HG02678 (cell line): Measurements from ENCODE around the gene MAP3K8.
A peak's percentile ranks its signal among the peaks of the same experiment; 100 is the strongest.
"Not testable (repeated sequence)": the region's sequence is repeated elsewhere in the genome, so short reads cannot be mapped to it uniquely, and the experiment has no call there.

ENCODE experiments used
- ATAC-seq: cut with Tn5 transposase; IDR thresholded peaks from one replicate; pipeline ENCODE4 v1.9.1; 2021; ENCODE audit warnings: mild to moderate bottlenecking, moderate library complexity; ENCODE audit not compliant: unreplicated experiment

MAP3K8 gene

DNA sequence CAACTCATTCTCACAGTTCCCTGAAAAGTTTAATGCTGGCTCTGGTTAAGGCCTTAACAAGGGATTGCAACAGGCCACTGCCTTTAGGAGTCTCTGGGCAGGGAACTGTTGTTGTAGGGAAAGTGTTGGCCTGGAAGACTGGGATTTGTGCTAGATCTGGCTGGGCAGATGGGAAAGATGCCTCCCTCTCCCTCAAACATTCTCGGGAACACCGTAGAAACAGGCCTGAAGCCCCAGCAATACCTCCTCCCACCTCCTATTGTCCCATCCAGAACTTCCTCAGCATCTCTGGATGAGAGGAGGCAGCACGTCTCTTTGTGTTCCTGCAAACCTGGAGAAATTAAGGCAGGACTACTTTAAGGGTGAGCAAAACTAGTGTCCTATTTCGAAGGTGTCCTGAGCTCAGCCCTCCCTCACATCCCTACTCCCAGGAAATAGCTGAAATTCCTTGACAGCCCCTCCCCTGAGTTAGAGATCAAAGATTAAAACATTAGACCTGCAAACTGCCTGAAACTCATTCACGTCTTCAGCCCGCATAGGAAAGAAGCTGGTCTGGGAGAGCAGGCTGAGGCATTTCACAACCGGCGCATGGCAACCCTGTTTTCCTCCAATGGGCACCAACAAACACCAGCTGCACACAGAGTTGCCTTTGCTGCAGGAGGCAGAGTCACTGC, 10.9 kb upstream of the MAP3K8 start:
- no peak for ATAC-seq

DNA sequence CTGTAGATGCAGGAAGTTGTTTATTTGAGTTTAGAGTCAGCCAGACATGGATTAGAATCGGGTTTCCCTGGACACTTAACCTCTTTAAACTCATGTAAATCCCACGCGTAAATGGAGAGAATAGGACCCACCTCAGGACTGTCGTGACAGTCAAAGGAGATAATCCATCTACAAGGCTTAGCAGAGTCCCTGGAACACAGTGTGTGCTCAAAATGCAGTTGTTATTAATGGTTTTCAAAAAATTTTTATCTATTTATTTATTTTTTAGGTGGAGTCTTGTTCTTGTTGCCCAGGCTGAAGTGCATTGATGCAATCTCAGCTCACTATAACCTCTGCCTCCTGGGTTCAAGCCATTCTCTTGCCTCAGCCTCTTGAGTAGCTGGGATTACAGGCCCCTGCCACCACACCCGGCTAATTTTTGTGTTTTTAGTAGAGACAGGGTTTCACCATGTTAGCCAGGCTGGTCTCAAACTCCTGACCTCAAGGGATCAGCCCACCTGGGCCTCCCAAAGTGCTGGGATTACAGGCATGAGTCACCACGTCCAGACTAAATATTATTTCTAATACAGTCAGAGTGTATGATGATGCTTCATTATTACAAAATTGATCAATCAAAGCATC, 10.2 kb upstream of the MAP3K8 start:
- not testable (repeated sequence) for ATAC-seq

DNA sequence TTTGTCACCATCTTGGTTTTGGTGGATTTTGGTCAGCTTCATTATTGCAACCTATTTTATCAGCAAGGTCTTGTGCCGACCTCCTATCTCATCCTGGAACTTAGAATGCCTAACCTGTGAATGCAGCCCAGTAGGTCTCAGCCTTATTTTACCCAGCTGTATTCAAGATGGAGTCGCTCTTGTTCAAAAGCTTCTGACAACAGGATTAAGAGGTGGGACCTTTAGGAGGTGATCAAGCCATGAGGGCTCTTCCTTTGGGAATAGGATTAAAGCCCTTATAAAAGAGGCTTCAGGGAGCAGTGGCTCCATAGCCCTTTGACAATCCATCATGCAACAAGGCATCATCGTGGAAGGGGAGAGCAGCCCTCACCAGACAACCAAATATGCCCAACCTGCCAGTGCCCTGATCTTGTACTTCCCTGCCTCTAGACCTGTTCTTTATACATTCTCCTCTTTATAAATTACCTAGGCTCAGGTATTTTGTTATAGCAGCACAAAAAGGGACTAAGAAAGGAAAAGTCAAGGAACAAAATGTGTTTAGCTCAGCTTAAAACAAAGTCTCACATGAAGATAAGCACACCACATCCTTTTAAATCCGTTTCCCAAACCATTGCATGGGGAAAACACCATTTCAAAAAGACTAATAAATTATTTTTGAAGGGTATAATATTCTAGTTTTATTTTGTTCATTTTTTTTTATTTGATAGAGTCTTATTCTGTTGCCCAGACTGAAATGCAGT, 8.5 kb upstream of the MAP3K8 start:
- ATAC-seq = no peak

DNA sequence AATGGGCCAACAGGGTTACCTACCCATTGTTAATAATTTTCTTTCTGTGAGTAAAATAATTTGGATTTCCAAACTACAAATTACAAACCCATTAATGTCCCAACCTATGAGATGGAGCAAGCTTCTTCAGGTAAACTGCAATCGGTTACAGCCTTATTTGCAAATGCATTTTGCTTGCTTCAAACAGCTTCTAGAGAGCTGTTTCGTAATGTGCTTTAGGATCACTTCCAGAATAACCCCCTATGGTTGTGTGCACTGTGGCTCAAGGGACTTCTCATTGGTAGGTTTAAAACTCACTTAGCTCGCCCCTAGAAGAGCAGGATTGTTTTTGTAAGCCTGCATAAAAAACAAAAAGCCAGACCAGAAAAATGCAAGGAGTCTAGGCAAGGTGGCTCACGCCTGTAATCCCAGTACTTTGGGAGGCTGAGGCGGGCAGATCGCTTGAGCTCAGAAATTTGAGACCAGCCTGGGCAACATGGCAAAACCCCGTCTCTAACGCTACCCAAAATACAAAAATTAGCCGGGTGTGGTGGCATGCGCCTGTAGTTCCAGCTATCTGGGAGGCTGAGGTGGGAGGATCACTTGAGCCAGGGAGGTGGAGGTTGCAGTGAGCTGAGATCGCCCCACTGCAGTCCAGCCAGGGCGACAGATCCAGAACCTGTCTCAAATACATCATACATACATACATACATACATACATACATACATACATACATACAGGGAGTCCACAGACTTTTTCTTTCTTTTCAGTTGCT, 3.3 kb upstream of the MAP3K8 start:
- no peak for ATAC-seq

DNA sequence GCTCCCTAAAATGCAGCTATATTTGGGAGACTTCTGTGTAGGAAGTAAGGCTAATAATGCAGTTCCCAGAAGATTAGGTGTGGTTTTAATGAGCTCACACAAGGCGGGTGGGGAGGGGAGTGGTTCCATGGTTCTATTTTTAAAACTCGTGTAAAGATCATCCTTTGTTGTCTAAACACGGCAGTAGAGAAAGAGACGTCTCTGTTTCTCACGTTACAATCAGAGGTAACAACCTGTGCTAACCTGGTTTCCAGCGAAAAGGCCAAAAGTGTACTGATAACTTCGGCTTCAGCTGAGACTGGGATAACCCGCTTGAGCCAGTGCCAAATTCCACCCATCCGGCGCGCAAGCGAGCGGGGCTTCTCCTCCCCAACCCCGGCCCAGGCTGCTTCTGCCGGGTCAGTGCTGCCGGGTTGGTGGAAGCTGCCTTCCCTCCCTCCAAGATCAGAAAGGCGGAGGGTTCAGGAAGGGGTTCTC, 2.5 kb upstream of the MAP3K8 start:
- ATAC-seq = no peak

DNA sequence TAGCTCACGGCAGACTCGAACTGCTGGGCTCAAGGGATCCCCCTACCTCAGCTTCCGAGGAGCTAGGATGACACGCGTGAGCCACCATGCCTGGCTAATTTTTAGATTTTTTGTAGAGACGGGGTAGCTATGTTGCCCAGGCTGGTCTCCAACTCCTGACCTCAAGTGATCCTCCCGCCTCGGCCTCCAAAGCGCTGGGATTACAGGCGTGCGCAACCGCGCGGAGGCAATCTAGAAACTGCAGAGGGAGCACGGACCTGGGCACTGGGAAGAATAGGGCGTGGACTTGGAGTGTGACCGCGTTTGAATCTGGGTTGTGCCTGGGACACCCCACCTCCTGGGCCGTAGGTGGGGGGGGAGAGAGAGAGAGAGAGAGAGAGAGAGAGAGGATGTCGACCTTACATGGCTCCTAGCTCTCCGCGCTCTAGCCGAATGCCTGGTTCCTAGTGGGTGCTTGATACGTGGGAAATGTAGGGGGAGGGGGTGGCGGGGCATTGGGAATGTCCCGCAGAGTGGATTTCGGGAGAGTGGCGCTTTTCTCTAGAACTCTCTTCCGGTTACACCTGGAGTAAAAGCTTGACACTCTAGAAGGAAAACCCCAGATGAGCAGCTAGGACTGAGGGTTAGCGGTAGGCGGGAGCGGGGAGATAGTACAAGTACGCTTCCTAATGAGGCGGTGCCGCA, 1.2 kb upstream of the MAP3K8 start:
- peak; percentile 5 for ATAC-seq

DNA sequence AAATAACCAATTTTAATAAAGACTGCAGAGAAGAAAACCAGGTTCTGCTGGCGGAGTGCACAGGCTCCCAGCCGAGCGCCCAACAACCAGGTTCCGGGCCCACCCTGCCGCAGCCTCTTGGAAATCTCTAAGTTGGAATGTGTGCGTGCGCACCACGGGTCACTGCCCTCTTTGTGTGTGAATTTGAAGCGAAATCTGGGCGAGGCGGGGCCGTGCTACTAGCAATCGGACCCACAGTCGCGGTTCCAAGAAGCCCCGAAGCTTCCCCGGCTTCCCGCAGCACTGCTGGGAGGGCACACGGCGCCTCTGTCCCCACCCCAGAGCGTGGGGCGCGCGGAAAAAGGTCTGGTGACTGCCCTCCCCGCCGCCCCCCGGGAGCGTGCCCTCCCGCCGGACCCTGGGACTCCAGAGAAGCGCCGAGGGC, 666 bp upstream of the MAP3K8 start:
- peak; percentile 25 for ATAC-seq

DNA sequence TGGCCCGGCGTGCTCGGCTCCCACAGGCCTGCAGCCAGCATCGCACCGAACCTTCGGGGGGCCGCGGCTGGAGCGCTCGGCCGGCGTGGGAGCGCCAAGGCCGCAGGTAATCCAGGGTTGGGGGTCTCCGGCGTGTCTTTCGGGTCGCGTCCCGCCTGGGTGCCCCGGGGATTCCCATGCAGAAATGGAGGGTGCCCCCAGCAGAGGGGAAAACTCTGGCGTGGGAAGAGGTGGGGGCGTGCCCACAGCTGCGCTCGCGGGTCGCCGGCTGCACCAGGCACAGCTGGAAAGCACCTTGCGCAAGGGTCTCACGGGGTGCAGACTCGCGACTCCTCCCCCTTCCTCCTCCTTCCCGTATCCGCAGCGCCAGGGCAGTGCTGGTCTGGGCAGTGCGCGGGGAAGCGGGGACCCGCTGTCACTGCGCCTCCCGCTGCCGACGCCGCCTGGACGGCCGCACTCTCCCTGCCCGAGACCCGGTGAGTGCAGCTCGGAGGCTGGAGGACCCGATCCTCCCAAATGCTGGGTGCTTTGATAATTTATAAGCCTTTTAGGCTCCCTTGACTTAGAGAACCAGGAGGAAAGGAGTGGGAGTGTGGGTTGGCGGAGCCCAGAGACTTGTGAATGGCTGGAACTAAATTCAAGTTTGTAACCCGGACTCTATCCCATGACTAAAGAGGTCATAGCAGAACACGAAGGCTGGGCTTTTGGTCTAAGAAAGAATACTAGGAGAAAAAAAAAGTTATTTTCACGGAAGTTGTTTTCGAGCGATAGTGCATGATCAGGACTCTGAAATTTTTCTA, 489 bp downstream of the MAP3K8 start:
- ATAC-seq = peak; percentile 53

DNA sequence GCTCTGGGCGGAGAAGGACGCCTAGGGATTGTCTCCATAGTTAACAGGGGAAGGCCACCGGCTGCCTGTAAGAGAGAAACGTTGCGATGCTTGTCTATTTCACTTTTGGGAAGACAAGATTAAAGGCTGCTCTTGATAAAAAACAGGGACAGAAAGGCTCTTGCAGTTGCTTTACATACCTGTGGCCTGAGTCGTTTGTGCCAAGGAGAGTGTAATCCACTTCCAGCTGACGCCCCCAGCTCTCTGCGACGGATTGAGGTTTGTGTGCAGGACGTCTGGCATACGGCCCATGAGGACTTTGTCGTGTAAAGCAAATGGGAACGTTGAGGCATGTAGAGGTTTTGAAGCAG, 1.1 kb downstream of the MAP3K8 start:
- no peak for ATAC-seq

DNA sequence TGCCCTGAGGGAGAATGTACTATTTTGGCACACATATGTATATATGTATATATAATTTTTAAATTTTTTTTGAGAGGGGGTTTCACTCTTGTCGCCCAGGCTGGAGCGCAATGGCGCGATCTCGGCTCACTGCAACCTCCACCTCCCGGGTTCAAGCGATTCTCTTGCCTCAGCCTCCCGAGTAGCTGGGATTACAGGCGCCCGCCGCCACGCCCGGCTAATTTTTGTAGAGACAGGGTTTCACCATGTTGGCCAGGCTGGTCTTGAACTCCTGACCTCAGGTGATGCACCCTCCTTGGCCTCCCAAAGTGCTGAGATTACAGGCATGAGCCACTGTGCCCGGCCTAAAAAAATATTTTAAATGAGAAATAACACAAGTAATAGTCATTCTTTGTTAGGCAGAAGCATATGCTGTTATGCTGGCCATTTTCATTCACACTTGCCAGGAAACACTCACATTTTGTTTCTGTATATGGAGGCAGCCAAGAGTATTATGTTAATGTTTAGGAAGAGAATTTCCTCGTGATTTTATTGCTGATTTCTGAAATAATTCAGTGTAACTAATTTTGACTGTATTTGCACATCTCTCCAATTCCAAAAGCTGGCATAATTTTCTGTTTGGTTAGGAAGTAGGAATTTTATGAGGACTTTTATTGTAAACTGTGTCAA, 1.6 kb downstream of the MAP3K8 start:
- ATAC-seq = not testable (repeated sequence)

DNA sequence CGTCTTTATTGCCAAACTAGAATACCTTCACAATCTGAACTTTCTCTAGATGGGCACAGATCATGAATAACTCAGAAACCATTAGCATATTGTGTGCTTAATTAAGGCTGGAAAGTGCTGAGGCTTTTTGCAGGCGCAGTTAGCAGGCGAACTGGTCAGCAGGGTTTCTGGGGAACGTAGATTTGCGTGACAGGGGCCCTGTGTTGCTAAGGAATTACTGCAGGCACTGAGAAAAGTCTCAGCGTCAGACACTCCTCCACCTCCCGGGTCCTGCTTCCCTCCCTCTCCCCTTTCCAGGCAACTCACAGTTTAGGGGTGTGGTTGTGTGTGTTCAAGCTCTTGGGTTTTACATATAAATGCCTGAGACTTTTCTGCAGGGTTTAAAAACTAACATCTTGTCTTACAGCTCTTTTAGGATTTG, 2.2 kb downstream of the MAP3K8 start:
- ATAC-seq = no peak

DNA sequence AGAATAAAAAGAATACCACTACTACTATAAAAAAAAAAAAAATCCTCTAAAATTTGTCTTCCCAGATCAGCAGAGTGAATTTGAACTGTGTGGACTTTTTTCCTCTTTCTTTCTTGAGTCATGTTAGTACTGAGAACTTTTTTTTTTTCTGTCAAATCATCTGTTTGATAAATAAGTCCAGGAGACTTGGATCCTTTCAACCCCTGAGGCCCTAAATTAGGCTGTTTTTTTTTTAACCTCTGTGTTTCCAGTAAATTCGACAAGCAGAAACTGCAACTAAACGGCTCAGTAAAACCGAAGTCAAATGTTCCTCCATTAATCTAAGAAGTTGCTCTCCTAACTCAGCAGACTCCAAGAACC, 2.7 kb downstream of the MAP3K8 start:
- ATAC-seq = no peak

DNA sequence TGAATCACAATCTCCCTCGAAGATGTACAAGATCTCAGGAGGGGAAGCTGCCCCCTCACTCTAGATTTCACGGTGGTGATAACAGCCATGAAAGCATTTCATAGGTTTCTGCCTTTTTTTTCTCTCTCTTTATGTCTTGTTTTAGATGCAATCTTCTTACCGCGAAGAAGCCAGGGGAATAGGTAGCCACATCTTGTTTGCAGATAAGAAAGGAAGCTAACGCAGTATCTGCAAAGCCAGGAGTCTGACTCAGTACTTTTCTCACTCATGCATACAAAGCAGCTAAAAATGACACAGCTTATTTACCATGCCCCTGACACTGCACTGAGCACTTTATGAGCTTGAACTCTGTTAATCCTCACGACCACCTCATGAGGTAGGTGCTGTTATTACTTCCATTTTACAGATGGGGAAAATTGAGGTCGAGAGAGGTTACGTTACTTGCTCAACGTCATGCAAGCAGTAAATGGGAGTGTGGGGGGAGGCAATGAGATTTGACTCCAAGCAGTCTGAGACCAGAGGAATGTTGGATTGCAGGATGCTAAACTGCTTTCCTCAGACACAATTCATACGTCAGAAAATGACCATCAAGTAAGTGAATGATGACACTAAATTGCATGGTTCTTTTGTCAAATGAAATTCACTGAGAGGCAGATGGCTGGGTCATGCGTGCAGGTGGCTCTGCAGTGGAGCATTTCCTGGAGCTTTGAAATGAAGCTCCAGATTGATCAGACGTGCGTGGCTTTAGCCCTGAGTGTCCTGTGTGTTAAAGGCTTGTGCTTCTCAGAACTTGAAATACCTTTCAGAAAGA, 3.3 kb downstream of the MAP3K8 start:
- ATAC-seq = no peak

DNA sequence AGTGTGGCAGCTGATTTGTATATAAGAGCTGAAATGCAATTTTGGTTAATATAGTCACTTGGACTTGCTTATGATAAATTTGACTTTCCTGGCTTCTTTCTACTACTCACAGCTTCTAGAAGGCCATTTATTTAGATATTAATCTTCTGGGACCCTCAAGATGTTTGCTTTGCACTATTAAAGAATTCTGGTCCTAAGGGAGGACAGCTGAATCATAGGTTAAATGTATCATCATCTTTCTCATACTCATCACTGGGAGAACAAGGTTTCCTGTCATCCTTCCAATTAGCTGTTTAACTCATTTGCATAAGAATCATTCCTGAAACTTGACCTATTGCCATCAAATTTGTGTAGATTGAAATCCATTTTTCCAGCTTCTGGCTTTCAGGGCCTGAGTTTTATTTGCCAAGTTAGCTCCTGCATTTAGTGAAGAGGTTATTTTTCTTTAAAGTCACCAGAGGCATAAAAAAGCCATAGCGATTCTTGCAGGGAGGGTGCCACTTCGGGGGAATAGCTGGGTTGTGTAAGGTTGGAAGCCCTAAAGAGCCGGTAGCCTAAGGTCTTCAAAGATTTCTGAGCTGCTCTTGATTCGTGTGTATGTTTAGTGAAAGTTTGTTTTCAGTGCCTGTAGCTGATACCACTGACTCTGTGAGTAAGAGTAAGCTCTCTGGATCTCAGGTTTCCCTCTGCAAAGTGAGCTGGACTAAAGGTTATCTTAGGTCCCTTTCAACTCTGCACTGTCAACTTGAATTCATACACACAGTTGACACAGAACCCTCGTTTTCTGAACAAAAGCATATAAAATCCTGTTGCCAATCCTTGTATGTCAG, 4.3 kb downstream of the MAP3K8 start:
- ATAC-seq = no peak

DNA sequence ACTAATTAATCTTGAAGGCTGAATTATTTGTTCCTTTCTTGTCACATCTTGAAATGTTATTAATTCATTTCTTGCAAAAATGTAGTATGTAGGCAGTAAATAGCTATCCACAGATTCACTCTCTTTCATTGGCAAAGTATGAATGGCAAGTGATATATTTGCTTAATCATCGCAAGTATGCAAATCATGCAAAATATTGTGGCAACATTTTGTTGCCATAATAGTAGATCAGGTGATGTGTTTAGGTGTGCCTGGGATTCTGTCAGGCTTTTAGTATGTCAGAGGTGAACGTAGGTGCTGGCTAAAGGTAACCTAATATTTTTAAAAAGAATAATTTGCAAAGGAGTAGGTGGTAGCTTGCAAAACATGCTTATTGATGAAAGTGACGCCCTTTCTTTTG, 5.9 kb downstream of the MAP3K8 start:
- no peak for ATAC-seq

DNA sequence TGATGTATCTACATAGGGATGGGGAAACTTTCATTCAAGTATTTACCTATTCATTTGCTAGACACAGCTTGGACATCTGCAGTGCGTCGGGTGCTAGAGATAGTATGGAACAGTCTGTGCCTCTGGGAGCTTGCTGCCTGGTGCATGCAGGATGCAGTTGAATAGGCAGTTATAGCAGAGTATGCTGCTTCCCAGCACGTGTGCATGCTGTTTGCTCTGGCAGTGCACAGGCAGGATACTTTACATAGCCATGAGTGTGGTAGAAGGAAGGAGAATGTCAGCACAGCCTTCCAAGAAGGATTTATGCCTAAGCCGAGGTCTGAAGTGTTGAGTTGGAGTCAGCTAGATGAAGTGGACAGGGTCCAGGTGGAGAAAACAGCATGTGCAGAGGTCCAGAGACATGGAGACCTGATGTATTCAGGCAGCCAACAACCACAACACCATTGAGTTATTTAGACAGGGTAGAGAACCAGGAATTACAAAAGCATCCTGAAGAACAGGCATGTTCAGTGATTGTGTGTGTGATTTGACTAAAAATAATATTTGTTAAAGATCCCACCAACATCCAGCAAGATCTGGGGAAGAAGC, 8.1 kb downstream of the MAP3K8 start:
- no peak for ATAC-seq

DNA sequence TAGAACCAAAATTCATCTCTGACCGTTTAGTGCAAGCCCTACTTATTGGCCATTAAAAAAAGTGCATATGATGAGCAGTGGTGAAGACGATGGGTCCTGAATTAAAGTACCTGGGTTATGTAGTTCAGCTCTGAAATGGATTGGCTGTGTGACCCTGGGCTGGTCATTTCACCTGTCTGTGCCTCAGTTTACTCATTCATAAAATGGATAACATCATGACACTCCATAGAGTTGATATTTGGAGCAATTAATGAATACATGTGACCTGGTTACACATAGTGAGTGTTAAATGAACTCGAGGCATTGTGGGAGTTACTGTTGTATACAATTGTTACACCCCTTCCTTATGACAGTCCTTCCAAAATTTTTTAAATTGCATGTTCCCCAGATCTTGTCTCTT, 9.1 kb downstream of the MAP3K8 start:
- ATAC-seq = no peak
